HG02840 (cell line): ENCODE measurements around the gene PIGW.
"Not testable (repeated sequence)": the region's sequence is repeated elsewhere in the genome, so short reads cannot be mapped to it uniquely, and the experiment has no call there.

Experiments
- ATAC-seq: cut with Tn5 transposase; IDR thresholded peaks from one replicate; pipeline ENCODE4 v1.9.1; 2021; ENCODE audit warnings: mild to moderate bottlenecking, moderate library complexity, moderate number of reproducible peaks; ENCODE audit not compliant: unreplicated experiment, low FRiP score

PIGW gene

DNA sequence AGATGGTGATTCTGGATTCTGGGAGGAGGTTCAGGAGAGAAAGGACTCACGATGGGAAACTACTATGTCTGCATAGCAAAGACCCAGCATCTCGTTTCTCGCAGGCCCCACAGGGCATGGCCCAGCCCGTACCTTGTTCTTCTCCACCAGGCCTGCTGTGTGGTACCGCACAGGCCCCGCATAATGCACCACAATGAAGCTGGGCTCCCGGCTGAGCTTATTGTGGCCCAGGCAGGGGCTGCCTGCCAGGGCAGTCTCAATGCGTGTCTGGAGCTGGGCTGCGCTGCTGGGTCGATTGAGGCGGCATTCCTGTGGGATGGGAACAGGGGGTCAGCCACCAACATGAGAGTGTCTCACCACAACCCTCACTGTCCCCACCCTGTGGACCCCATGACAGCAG is 28.0 kb upstream of the PIGW start:
- no peak for ATAC-seq

GRCh38 chr17:36507266-36507665 is 27.5 kb upstream of the PIGW start:
- ATAC-seq: no peak

- not testable (repeated sequence) for ATAC-seq
Observed at GRCh38 chr17:36508439-36508838, 26.3 kb upstream of the PIGW start.

DNA sequence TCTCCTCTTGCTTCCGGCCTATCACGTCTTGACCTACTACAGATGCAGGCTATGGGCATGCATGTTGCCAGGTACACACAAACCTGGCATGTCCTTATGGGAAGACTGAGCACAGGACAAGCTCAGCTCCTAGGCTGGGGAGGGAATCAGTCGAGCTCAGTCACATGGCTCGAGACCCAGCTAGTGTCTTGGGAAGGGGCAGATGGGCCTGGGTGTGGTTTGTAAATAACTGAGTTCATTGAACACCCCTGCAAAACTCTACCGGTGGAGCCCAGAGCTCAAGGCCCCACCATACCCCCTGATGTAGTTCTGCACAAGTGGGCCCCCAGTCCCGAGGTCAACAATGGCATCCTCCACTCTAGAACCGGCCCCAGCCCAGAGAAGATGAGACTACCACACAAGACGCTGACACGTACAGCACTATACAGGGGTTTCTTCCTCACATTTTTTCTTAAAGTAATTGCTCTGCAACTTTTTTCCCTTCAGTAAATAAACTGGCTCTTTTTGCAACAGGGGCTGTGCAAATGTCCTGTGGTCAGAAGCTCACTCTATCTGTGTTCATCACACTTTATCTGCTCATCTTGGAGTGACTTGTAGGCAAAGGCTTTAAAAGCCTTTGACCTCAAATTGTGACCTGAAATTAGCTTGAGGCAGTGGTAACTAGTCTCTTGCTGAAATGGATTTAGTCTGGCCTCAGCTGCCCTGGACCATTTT is 25.4 kb upstream of the PIGW start:
- ATAC-seq: no peak

- ATAC-seq: no peak
Observed at GRCh38 chr17:36510636-36511035, 24.2 kb upstream of the PIGW start.

- no peak for ATAC-seq
Observed at GRCh38 chr17:36511216-36511615, 23.6 kb upstream of the PIGW start.

DNA sequence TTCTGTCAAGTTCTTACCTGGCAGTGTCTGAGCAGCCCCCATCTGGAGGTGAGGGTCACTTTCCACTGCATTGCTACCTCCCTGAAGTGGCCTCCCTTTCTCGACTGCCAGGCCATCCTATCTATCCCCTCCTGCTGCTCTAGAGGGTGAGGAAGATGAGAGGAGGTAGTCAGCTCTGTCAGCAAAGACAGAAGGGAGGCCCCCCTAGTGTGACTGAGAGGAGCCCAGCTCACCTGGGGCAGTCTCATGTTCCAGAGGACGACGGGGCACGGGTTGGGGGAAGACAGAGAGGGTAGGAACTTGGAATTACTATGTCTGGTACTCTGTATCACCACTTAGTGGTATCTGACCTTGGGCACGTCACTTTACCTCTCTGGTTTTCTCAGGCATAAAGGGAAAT is 22.1 kb upstream of the PIGW start:
- no peak for ATAC-seq

DNA sequence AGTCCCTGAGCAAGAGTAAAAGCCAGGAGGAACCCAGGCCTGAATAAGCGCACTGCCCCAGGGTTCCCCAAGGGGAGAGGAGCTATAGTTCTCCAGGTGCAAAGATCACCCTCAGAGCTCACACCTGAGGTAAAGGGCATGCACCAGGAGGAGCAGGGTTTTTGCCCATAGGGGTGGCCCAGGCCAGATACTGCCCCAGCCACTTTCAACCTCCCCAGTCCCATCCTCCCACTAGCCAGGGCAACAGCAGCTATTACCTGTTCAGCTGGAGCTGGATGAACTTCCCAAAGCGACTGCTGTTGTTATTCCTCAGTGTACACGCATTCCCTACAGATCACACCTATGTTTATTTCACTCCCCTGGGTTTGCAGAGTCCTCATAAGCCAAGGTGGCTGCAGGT is 19.9 kb upstream of the PIGW start:
- no peak for ATAC-seq

DNA sequence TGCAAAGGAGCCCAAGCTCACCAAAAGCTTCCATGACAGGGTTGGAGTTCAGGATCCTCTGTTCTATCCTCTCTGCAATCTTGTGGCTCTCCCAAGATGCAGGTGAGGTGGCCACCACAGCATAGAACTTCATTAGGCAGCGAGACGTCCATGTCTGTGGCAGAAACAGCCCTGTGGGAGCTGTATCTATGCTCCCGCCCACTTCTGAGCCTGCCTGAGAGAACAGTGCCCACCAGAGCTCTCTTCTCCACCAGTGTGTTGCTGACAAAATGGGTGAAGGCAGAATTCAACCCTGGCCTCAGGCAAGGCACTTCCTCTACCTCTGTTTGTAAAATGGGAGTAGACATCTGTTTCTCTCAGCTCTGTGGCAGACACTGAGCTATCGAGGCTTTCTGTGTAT is 18.9 kb upstream of the PIGW start:
- no peak for ATAC-seq

- ATAC-seq: no peak
Observed at GRCh38 chr17:36523113-36523512, 11.7 kb upstream of the PIGW start.

- no peak for ATAC-seq
Observed at GRCh38 chr17:36524428-36524876, 10.3 kb upstream of the PIGW start.

- no peak for ATAC-seq
Observed at GRCh38 chr17:36525113-36525512, 9.7 kb upstream of the PIGW start.

- no peak for ATAC-seq
Observed at GRCh38 chr17:36525888-36526287, 8.9 kb upstream of the PIGW start.

GRCh38 chr17:36527621-36528250 is 7.1 kb upstream of the PIGW start:
- ATAC-seq: no peak

- ATAC-seq: no peak
Observed at GRCh38 chr17:36529121-36529520, 5.7 kb upstream of the PIGW start.

DNA sequence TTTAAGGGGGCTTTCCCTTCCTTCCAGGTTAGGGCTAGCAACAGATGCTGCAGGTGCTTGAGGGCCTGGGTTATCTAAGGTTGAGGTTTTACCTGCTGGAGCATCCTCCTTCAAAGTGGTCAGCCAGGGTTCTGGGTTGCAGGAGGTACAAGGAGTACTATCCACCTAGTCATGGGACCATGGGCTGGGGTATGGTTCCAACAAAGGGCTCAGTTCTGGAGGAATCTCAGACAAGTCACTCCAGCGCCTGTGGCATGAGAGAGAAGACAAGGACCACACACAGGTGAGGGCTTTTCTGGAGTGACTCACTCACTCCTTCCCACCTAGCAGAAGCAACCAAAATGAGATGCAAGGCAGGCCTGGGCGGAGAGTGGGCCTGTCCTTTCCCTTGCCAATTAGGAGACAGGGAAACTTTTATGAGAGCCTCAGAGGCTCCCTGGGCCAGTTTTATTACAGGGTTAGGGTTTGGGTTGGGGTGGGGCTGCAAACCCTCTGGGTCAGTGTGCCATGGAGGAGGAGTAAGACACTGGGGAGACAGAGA is 2.3 kb upstream of the PIGW start:
- ATAC-seq: no peak

DNA sequence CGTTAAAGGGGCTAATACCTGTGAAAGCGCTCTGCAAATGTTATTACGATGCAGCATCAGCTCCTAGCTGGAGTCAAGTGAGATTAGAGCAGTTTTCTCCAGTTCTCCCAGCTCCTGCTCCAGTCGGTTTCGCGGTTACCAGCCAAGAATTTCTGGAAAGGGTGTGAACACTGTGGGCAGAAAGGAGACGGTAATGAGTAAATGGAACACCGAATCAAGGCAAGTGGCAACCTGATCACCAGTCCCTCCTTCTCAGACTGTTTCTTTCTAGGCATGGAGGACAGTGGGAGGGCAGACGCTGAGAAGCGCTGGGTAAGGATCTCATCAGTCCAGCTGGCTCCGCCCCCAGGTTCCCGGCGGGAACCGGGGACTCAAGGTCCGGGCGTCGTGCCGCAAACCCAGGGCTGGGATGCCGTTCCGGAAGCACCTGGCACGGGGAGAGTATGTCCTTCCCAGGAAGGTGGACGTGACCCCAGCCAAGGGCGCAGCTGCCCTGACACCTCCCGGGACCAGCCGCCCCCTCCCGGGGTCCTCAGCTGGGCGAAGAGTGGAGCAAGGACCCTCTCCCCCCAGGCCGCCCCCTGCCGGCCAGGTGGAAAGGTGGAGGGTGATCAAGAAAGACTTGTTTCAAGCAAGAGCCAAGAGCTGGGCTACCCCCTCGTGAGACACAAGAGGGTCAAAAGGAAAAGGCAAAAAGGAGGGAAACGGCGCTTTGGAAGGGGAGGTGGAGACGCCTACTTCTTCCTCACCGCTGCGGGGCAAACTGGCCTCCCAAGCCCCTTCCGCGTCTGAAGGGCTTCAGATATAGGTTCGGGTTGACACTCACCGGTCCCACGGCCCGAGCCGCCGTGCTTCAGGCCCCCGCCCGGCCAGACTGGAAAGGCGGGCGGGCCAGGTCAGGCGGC is 600 bp upstream of the PIGW start:
- no peak for ATAC-seq

DNA sequence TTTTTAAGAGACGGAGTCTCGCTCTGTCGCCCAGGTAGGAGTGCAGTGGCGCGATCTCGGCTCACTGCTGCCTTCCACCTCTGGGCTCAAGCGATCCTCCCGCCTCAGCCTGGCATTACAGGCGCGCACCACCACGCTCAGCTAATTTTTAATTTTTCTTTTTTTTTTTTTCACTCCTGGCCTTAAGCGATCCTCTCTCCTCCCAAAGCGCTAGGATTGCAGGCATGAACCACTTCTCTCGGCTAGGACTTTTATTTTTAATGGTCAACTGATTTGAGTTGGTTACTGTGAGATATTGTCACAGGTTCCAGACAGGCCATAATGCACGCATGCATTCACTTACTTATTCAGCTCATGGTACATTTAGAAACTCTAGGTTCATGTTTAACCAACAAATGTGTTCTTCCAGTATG is 888 bp downstream of the PIGW start:
- peak; percentile 18 for ATAC-seq

DNA sequence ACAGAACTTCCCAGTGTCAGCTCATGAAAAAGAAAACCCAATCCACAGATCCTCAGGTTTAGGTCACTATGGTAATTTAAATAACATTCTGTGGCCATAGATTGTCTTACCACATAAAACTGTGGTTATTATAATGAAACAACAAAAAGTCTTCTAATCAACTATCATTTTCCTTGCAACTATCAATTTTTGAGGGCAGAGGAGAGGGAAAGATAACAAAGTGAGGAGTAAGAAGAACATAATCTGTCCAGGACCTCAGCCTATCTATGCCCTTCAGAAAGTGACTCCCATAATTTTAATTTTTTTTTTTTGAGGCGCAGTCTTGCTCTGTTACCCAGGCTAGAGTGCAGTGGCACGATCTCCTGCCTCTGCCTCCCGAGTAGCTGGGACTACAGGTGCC is 5.9 kb downstream of the PIGW start:
- ATAC-seq: no peak

GRCh38 chr17:36542755-36543154 is 8.0 kb downstream of the PIGW start:
- ATAC-seq: no peak

- ATAC-seq: no peak
Observed at GRCh38 chr17:36544044-36544306, 9.2 kb downstream of the PIGW start.
